H1 (cell line): ENCODE results near the gene HTR3E.
"Not testable (repeated sequence)": the region's sequence is repeated elsewhere in the genome, so short reads cannot be mapped to it uniquely, and the experiment has no call there.

Experiments
- BCL11A ChIP-seq, 2 experiments: IDR thresholded peaks; one replicate each; pipeline ENCODE4 v1.6.1; 2011; ENCODE audit warnings: low read depth in 2 of 2, low read length in 2 of 2, mild to moderate bottlenecking in 2 of 2
- EP300 ChIP-seq, 2 experiments: IDR thresholded peaks; 1 replicate in 1 of 2; 2 replicates in 1 of 2; pipeline ENCODE4 v1.6.1; 2011 to 2012; ENCODE audit warnings: low read depth in 2 of 2, low read length in 2 of 2, mild to moderate bottlenecking in 2 of 2, borderline replicate concordance in 1 of 2, inconsistent platforms in 1 of 2, moderate library complexity in 1 of 2
- EZH2 ChIP-seq: fragments of 200-600 bp; sonication (generic); IDR thresholded peaks from 2 replicates; pipeline ENCODE4 v1.7.1; 2012; ENCODE audit warnings: low read depth, mild to moderate bottlenecking, moderate library complexity, low read length, inconsistent platforms; ENCODE audit not compliant: severe bottlenecking
- KDM4A ChIP-seq: IDR thresholded peaks from one replicate; pipeline ENCODE4 v1.7.1; 2012; ENCODE audit warnings: low read depth, mild to moderate bottlenecking, moderate library complexity, low read length, inconsistent platforms; ENCODE audit not compliant: severe bottlenecking
- POLR2A ChIP-seq, 2 experiments: IDR thresholded peaks; 1 replicate in 1 of 2; 2 replicates in 1 of 2; pipeline ENCODE4 v1.6.1; 2011; ENCODE audit warnings: low read depth in 2 of 2, low read length in 2 of 2, mild to moderate bottlenecking in 2 of 2; ENCODE audit errors: control extremely low read depth in 1 of 2
- POLR2AphosphoS5 ChIP-seq: IDR thresholded peaks from 2 replicates; pipeline ENCODE4 v1.6.1; 2011; ENCODE audit warnings: low read depth, low read length
- TF ChIP-seq, protein P1 (sequence below), 3 experiments: IDR thresholded peaks; 1 replicate in 2 of 3; 2 replicates in 1 of 3; pipeline versions ENCODE4 v1.5.1 to v1.6.1; 2011; ENCODE audit warnings: low read length in 3 of 3, mild to moderate bottlenecking in 3 of 3, inconsistent platforms in 2 of 3, low read depth in 1 of 3, moderate library complexity in 1 of 3; ENCODE audit not compliant: insufficient read depth in 1 of 3; ENCODE audit errors: control extremely low read depth in 1 of 3

GRCh38 chr3:184071142-184071541 lies 25.7 kb upstream of the HTR3E start:
- not testable (repeated sequence) for TF ChIP-seq EZH2; BCL11A (IDR thresholded peaks at IDR 0.05; ENCODE audit: low read depth in 2 of 2, low read length in 2 of 2); EP300 (IDR thresholded peaks at IDR 0.05; ENCODE audit: borderline replicate concordance in 1 of 2, low read depth in 2 of 2, low read length in 2 of 2); KDM4A; POLR2AphosphoS5; POLR2A (IDR thresholded peaks at IDR 0.05; ENCODE audit: control extremely low read depth in 1 of 2, low read depth in 2 of 2, low read length in 2 of 2)
- TF ChIP-seq, protein P1, sequence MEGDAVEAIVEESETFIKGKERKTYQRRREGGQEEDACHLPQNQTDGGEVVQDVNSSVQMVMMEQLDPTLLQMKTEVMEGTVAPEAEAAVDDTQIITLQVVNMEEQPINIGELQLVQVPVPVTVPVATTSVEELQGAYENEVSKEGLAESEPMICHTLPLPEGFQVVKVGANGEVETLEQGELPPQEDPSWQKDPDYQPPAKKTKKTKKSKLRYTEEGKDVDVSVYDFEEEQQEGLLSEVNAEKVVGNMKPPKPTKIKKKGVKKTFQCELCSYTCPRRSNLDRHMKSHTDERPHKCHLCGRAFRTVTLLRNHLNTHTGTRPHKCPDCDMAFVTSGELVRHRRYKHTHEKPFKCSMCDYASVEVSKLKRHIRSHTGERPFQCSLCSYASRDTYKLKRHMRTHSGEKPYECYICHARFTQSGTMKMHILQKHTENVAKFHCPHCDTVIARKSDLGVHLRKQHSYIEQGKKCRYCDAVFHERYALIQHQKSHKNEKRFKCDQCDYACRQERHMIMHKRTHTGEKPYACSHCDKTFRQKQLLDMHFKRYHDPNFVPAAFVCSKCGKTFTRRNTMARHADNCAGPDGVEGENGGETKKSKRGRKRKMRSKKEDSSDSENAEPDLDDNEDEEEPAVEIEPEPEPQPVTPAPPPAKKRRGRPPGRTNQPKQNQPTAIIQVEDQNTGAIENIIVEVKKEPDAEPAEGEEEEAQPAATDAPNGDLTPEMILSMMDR (IDR thresholded peaks at IDR 0.05; ENCODE audit: control extremely low read depth in 1 of 3, insufficient read depth in 1 of 3, low read depth in 1 of 3, low read length in 3 of 3): not testable (repeated sequence)
